Activated naive CD8-positive, alpha-beta T cell treated with anti-CD3 and anti-CD28 coated beads, Interleukin-2, amount 10 ng/mL, durations not matched to agents 7 days and 5 days (primary cell): Measurements from ENCODE around the gene NELFCD. TPM values are rescaled to one million over a fixed set of nuclear protein-coding genes. Genes with fewer than 3 reads are reported as not detected.
"Not testable (repeated sequence)": the region's sequence is repeated elsewhere in the genome, so short reads cannot be mapped to it uniquely, and the experiment has no call there.

Experiments used
- ATAC-seq: fragments of 150-1000 bp; cut with Tn5 transposase; one replicate; pipeline ENCODE4 v1.10.0; 2021; ENCODE audit warnings: low read depth, moderate library complexity
- POLR2A ChIA-PET: fragments of 350-600 bp; sonication (Branson Sonifier 250); formaldehyde crosslinking; loops from one replicate; lab custom pipeline; 2021; ENCODE audit warnings: antibody characterized with exemption; lab: Charles Lee
- DNase-seq: peaks from one replicate; pipeline ENCODE4 v3.0.0; 2021
- H3K27ac Mint-ChIP-seq: one replicate; pipeline ENCODE4 v1.8.0; 2022; ENCODE audit warnings: mild to moderate bottlenecking, mixed read lengths
- H3K27me3 Mint-ChIP-seq: one replicate; pipeline ENCODE4 v1.8.0; 2022; ENCODE audit warnings: mild to moderate bottlenecking, moderate library complexity, mixed read lengths
- H3K36me3 Mint-ChIP-seq: one replicate; pipeline ENCODE4 v1.8.0; 2021; ENCODE audit warnings: mild to moderate bottlenecking, mixed read lengths
- H3K4me1 Mint-ChIP-seq: one replicate; pipeline ENCODE4 v1.8.0; 2021; ENCODE audit warnings: mixed read lengths
- H3K4me3 Mint-ChIP-seq: one replicate; pipeline ENCODE4 v1.8.0; 2022; ENCODE audit warnings: mild to moderate bottlenecking, moderate library complexity, mixed read lengths
- H3K9me3 Mint-ChIP-seq: one replicate; pipeline ENCODE4 v1.8.0; 2021; ENCODE audit warnings: mixed read lengths
- total RNA-seq, 2 experiments: library from RNA; stranded (reverse); gene quantifications; one replicate each; pipeline ENCODE4 v1.2.3, GENCODE V29; 2021

Gene NELFCD
- total RNA-seq, 2 experiments from 2014 or later, result 71.7 to 76.4 TPM

- ATAC-seq, result no peak
- Mint-ChIP-seq H3K27me3 (peaks cover 13% of the 10 kb centered on the region), H3K4me1 (no peaks in the 10 kb centered on the region), H3K9me3 (no peaks in the 10 kb centered on the region), H3K36me3 (no peaks in the 10 kb centered on the region), H3K4me3 (no peak overlapping the region), H3K27ac (no peak overlapping the region)
- POLR2A ChIA-PET, result no interaction called here
- DNase-seq, result no peak
Observed at GRCh38 chr20:58963060-58963584, 17.9 kb upstream of the NELFCD start.

- ATAC-seq, DNase-seq: not testable (repeated sequence)
Observed at GRCh38 chr20:58963922-58964321, 17.1 kb upstream of the NELFCD start.

GRCh38 chr20:58965270-58966064 lies 15.6 kb upstream of the NELFCD start:
- H3K9me3 Mint-ChIP-seq, result peaks cover 3% of the 10 kb centered on the region
- no peaks in the 10 kb centered on the region for H3K36me3 Mint-ChIP-seq
- DNase-seq (no peak), ATAC-seq (no peak)
- no peaks in the 10 kb centered on the region for H3K4me1 Mint-ChIP-seq
- H3K27me3 Mint-ChIP-seq, result peaks cover 24% of the 10 kb centered on the region
- POLR2A ChIA-PET, result no interaction called here
- H3K27ac Mint-ChIP-seq, result no peak overlapping the region
- no peak overlapping the region for H3K4me3 Mint-ChIP-seq

More at GRCh38 chr20:58963922-58964321, 17.1 kb upstream of the NELFCD start:
- H3K27ac Mint-ChIP-seq, POLR2A ChIA-PET, H3K4me1 Mint-ChIP-seq, H3K4me3 Mint-ChIP-seq, H3K9me3 Mint-ChIP-seq, H3K36me3 Mint-ChIP-seq: not testable (repeated sequence)
- H3K27me3 Mint-ChIP-seq, result peaks cover 13% of the 10 kb centered on the region

- H3K27ac Mint-ChIP-seq, result no peak overlapping the region
- no peaks in the 10 kb centered on the region for H3K36me3 Mint-ChIP-seq
- POLR2A ChIA-PET, result interaction anchor here (0.6 kb wide), 1 partner anchor 315 kb away, joined by 5 read pairs; no protein-coding TSS in a partner anchor
- peaks cover 3% of the 10 kb centered on the region for H3K9me3 Mint-ChIP-seq
- H3K4me1 Mint-ChIP-seq, result no peaks in the 10 kb centered on the region
- no peak overlapping the region for H3K4me3 Mint-ChIP-seq
- ATAC-seq (no peak), DNase-seq (no peak)
- H3K27me3 Mint-ChIP-seq, result peaks cover 23% of the 10 kb centered on the region
Observed at GRCh38 chr20:58967652-58968429, 13.2 kb upstream of the NELFCD start.

- Mint-ChIP-seq H3K9me3 (peaks cover 3% of the 10 kb centered on the region), H3K36me3 (no peaks in the 10 kb centered on the region), H3K4me1 (no peaks in the 10 kb centered on the region), H3K4me3 (no peak overlapping the region), H3K27me3 (peaks cover 22% of the 10 kb centered on the region), H3K27ac (no peak overlapping the region)
- DNase-seq (no peak), ATAC-seq (no peak)
- POLR2A ChIA-PET, result no interaction called here
Observed at GRCh38 chr20:58969439-58969838, 11.6 kb upstream of the NELFCD start.

GRCh38 chr20:58970146-58970545 lies 10.9 kb upstream of the NELFCD start:
- no peaks in the 10 kb centered on the region for H3K36me3 Mint-ChIP-seq
- H3K9me3 Mint-ChIP-seq, result peaks cover 4% of the 10 kb centered on the region
- H3K4me3 Mint-ChIP-seq, result no peak overlapping the region
- H3K27me3 Mint-ChIP-seq, result peaks cover 16% of the 10 kb centered on the region
- DNase-seq, result no peak
- no peak for ATAC-seq
- POLR2A ChIA-PET, result no interaction called here
- no peak overlapping the region for H3K27ac Mint-ChIP-seq
- H3K4me1 Mint-ChIP-seq, result no peaks in the 10 kb centered on the region

- peaks cover 16% of the 10 kb centered on the region for H3K27me3 Mint-ChIP-seq
- H3K36me3 Mint-ChIP-seq, result no peaks in the 10 kb centered on the region
- no peaks in the 10 kb centered on the region for H3K4me1 Mint-ChIP-seq
- DNase-seq (no peak), ATAC-seq (no peak)
- no peak overlapping the region for H3K27ac Mint-ChIP-seq
- H3K9me3 Mint-ChIP-seq, result peaks cover 8% of the 10 kb centered on the region
- POLR2A ChIA-PET, result no interaction called here
- H3K4me3 Mint-ChIP-seq, result no peak overlapping the region
Observed at GRCh38 chr20:58971429-58971828, 9.6 kb upstream of the NELFCD start.

- DNase-seq, result no peak
- H3K4me1 Mint-ChIP-seq, result no peaks in the 10 kb centered on the region
- no peak overlapping the region for H3K4me3 Mint-ChIP-seq
- peaks cover 16% of the 10 kb centered on the region for H3K27me3 Mint-ChIP-seq
- POLR2A ChIA-PET, result no interaction called here
- peaks cover 8% of the 10 kb centered on the region for H3K9me3 Mint-ChIP-seq
- no peaks in the 10 kb centered on the region for H3K36me3 Mint-ChIP-seq
- no peak for ATAC-seq
- no peak overlapping the region for H3K27ac Mint-ChIP-seq
Observed at GRCh38 chr20:58973179-58973578, 7.9 kb upstream of the NELFCD start.

- DNase-seq, result no peak
- H3K27me3 Mint-ChIP-seq, result peaks cover 14% of the 10 kb centered on the region
- POLR2A ChIA-PET, result no interaction called here
- H3K4me1 Mint-ChIP-seq, result no peaks in the 10 kb centered on the region
- H3K4me3 Mint-ChIP-seq, result no peak overlapping the region
- no peak for ATAC-seq
- H3K36me3 Mint-ChIP-seq, result no peaks in the 10 kb centered on the region
- peaks cover 8% of the 10 kb centered on the region for H3K9me3 Mint-ChIP-seq
- H3K27ac Mint-ChIP-seq, result no peak overlapping the region
Observed at GRCh38 chr20:58973866-58974265, 7.2 kb upstream of the NELFCD start.

GRCh38 chr20:58975353-58975752 lies 5.7 kb upstream of the NELFCD start:
- no peak overlapping the region for H3K4me3 Mint-ChIP-seq
- no peak for ATAC-seq

GRCh38 chr20:58976061-58976730 lies 4.9 kb upstream of the NELFCD start:
- Mint-ChIP-seq H3K4me1 (no peaks in the 10 kb centered on the region), H3K9me3 (peaks cover 6% of the 10 kb centered on the region), H3K27ac (no peak overlapping the region), H3K27me3 (peaks cover 2% of the 10 kb centered on the region), H3K36me3 (no peaks in the 10 kb centered on the region), H3K4me3 (no peak overlapping the region)
- ATAC-seq (no peak), DNase-seq (no peak)
- POLR2A ChIA-PET, result no interaction called here

More at GRCh38 chr20:58975353-58975752, 5.7 kb upstream of the NELFCD start:
- POLR2A ChIA-PET, result no interaction called here
- H3K36me3 Mint-ChIP-seq, result no peaks in the 10 kb centered on the region
- H3K9me3 Mint-ChIP-seq, result peaks cover 6% of the 10 kb centered on the region
- no peak overlapping the region for H3K27ac Mint-ChIP-seq
- no peaks in the 10 kb centered on the region for H3K4me1 Mint-ChIP-seq
- DNase-seq, result no peak
- peaks cover 4% of the 10 kb centered on the region for H3K27me3 Mint-ChIP-seq

- Mint-ChIP-seq H3K27ac (no peak overlapping the region), H3K9me3 (peaks cover 6% of the 10 kb centered on the region), H3K36me3 (no peaks in the 10 kb centered on the region), H3K27me3 (no peaks in the 10 kb centered on the region), H3K4me1 (peaks cover 9% of the 10 kb centered on the region), H3K4me3 (no peak overlapping the region)
- POLR2A ChIA-PET, result interaction anchor here (0.7 to 1.0 kb wide), 2 partner anchors 12 to 53 kb away, joined by 4 read pairs; partner anchors contain the start of gene ATP5F1E
- DNase-seq (no peak), ATAC-seq (no peak)
Observed at GRCh38 chr20:58978351-58979190, 2.5 kb upstream of the NELFCD start.
